IPS-NIHi11 (cell line): Measurements from ENCODE around the gene PDHX.
"Not testable (repeated sequence)": the region's sequence is repeated elsewhere in the genome, so short reads cannot be mapped to it uniquely, and the experiment has no call there.

Experiments
- DNase-seq: peaks from one replicate; pipeline ENCODE4 v3.0.0; 2012; ENCODE audit warnings: mixed read lengths, low spot score

Gene PDHX

GRCh38 chr11:34911676-34912075 lies 4.7 kb upstream of the PDHX start:
- DNase-seq, result no peak

GRCh38 chr11:34913556-34913955 lies 2.9 kb upstream of the PDHX start:
- not testable (repeated sequence) for DNase-seq

GRCh38 chr11:34915136-34916014 lies 1.0 kb upstream of the PDHX start:
- no peak for DNase-seq

GRCh38 chr11:34916843-34917770 lies 689 bp downstream of the PDHX start:
- DNase-seq, result peak; percentile 66

- no peak for DNase-seq
Measured at GRCh38 chr11:34921156-34921555, 4.7 kb downstream of the PDHX start.

- no peak for DNase-seq
Measured at GRCh38 chr11:34924714-34925113, 8.3 kb downstream of the PDHX start.

- DNase-seq, result no peak
Measured at GRCh38 chr11:34926101-34926830, 9.8 kb downstream of the PDHX start.

GRCh38 chr11:34926831-34927132 lies 10.4 kb downstream of the PDHX start:
- no peak for DNase-seq

- DNase-seq, result no peak
Measured at GRCh38 chr11:34928268-34928959, 12.0 kb downstream of the PDHX start.

- no peak for DNase-seq
Measured at GRCh38 chr11:34928960-34929680, 12.7 kb downstream of the PDHX start.

- no peak for DNase-seq
Measured at GRCh38 chr11:34929794-34930763, 13.7 kb downstream of the PDHX start.

GRCh38 chr11:34936945-34937629 lies 20.7 kb downstream of the PDHX start:
- DNase-seq, result no peak

GRCh38 chr11:34938611-34939010 lies 22.2 kb downstream of the PDHX start:
- no peak for DNase-seq

GRCh38 chr11:34940026-34940677 lies 23.7 kb downstream of the PDHX start:
- DNase-seq, result no peak

GRCh38 chr11:34941688-34942087 lies 25.3 kb downstream of the PDHX start:
- no peak for DNase-seq

- no peak for DNase-seq
Measured at GRCh38 chr11:34944692-34945091, 28.3 kb downstream of the PDHX start.

- DNase-seq, result no peak
Measured at GRCh38 chr11:34948696-34949095, 32.3 kb downstream of the PDHX start.

- no peak for DNase-seq
Measured at GRCh38 chr11:34953955-34954354, 37.5 kb downstream of the PDHX start.

GRCh38 chr11:34957206-34957605 lies 40.8 kb downstream of the PDHX start:
- no peak for DNase-seq
